CD4-positive, alpha-beta T cell (primary cell): ENCODE results near the gene MAST3. TPM values are rescaled to one million over a fixed set of nuclear protein-coding genes. Genes with fewer than 3 reads are reported as not detected.

Experiments
- ATAC-seq: fragments of 200-7000 bp; cut with Tn5 transposase; one replicate; pipeline ENCODE4 v1.10.0; 2022; ENCODE audit warnings: mild to moderate bottlenecking; ENCODE audit not compliant: poor library complexity
- CTCF ChIA-PET: fragments of 350-600 bp; sonication (Branson Sonifier 250); formaldehyde crosslinking; loops from one replicate; lab custom pipeline; 2021; ENCODE audit warnings: antibody characterized with exemption, inconsistent platforms; lab: Charles Lee
- POLR2A ChIA-PET: fragments of 350-600 bp; sonication (Branson Sonifier 250); formaldehyde crosslinking; loops from one replicate; lab custom pipeline; 2021; ENCODE audit warnings: antibody characterized with exemption, inconsistent platforms; lab: Charles Lee
- DNase-seq, 14 experiments: peaks; one replicate each; pipeline ENCODE4 v3.0.0-alpha.2; 2013 to 2020; ENCODE audit warnings: mixed read lengths in 2 of 14
- H3K27ac ChIP-seq, 2 donors: one replicate each; pipeline versions ENCODE4 v1.5.1 to v1.7.0; 2013; ENCODE audit warnings: low read length in 2 of 2, low read depth in 1 of 2, mild to moderate bottlenecking in 1 of 2
- H3K27me3 ChIP-seq, 2 experiments: 1 replicate in 1 of 2; 2 replicates in 1 of 2; pipeline versions ENCODE4 v1.6.1 to v1.7.0; 2013; ENCODE audit warnings: low read length in 2 of 2, control low read depth in 1 of 2, mild to moderate bottlenecking in 1 of 2, moderate library complexity in 1 of 2; ENCODE audit not compliant: insufficient read depth in 2 of 2, control insufficient read depth in 1 of 2
- H3K36me3 ChIP-seq: one replicate; pipeline ENCODE4 v1.6.1; 2013; ENCODE audit warnings: low read length, control low read depth; ENCODE audit not compliant: insufficient read depth
- H3K4me1 ChIP-seq: one replicate; pipeline ENCODE4 v1.6.1; 2013; ENCODE audit warnings: low read length, control low read depth; ENCODE audit not compliant: insufficient read depth
- H3K4me3 ChIP-seq: one replicate; pipeline ENCODE4 v1.5.1; 2013; ENCODE audit warnings: mild to moderate bottlenecking, low read length, moderate library complexity
- H3K9me3 ChIP-seq, 2 experiments: 1 replicate in 1 of 2; 2 replicates in 1 of 2; pipeline versions ENCODE4 v1.6.1 to v1.7.0; 2013; ENCODE audit warnings: low read length in 2 of 2, mild to moderate bottlenecking in 2 of 2, control low read depth in 1 of 2, moderate library complexity in 1 of 2; ENCODE audit not compliant: control insufficient read depth in 1 of 2, insufficient read depth in 1 of 2
- H3K27ac Mint-ChIP-seq: one replicate; pipeline ENCODE4 v1.8.0; 2020; ENCODE audit warnings: mixed read lengths
- H3K27me3 Mint-ChIP-seq: one replicate; pipeline ENCODE4 v1.8.0; 2021; ENCODE audit warnings: mixed read lengths
- H3K36me3 Mint-ChIP-seq: one replicate; pipeline ENCODE4 v1.8.0; 2021; ENCODE audit warnings: low read depth, mixed read lengths
- H3K4me1 Mint-ChIP-seq: one replicate; pipeline ENCODE4 v1.8.0; 2021; ENCODE audit warnings: low read depth, mixed read lengths
- H3K4me3 Mint-ChIP-seq: one replicate; pipeline ENCODE4 v1.8.0; 2020; ENCODE audit warnings: mild to moderate bottlenecking, mixed read lengths
- H3K9me3 Mint-ChIP-seq: one replicate; pipeline ENCODE4 v1.8.0; 2020; ENCODE audit warnings: mixed read lengths
- CTCF ChIP-seq: fragments of 200-600 bp; IDR thresholded peaks from one replicate; pipeline ENCODE4 v1.8.0; 2022; ENCODE audit warnings: antibody characterized with exemption, mild to moderate bottlenecking
- intact Hi-C, 2 experiments: fragments of 100-400 bp; cut with DNase I in 1 of 2; cut with micrococcal nuclease in 1 of 2; formaldehyde crosslinking; loops; one replicate each; pipeline versions ENCODE4 v1.15.1 to v1.9.0; 2023 to 2025; cut with DNase I, micrococcal nuclease
- total RNA-seq, 174 experiments: library from RNA in 2 of 174; stranded (reverse) in 2 of 174; gene quantifications; one replicate each; pipeline ENCODE4 v1.2.3 and lab custom pipeline; 2021 to 2026

Gene MAST3
- total RNA-seq, 2 experiments from 2014 or later, result 16.1 to 16.4 TPM

- CTCF ChIA-PET, result interaction anchor here (1.6 kb wide), 1 partner anchor 10 kb away, joined by 5 read pairs; no protein-coding TSS in a partner anchor
- no peak overlapping the region for H3K4me3 Mint-ChIP-seq
- Histone ChIP-seq H3K27me3 (no peaks in the 10 kb centered on the region), H3K9me3 (no peaks in the 10 kb centered on the region), H3K4me1 (peaks cover 14% of the 10 kb centered on the region), H3K4me3 (no peak overlapping the region), H3K36me3 (peaks cover 28% of the 10 kb centered on the region), H3K27ac (no peak overlapping the region)
- H3K9me3 Mint-ChIP-seq, result no peaks in the 10 kb centered on the region
- no peak for DNase-seq
- no peaks in the 10 kb centered on the region for H3K27me3 Mint-ChIP-seq
- no peak for TF ChIP-seq CTCF
- POLR2A ChIA-PET, result no interaction called here
- intact Hi-C loops, result loop anchor here in 1 of 2 experiments (2.0 to 5.0 kb wide), 2 partner anchors 160 to 230 kb away; no protein-coding TSS in a partner anchor
- ATAC-seq, result no peak
- H3K4me1 Mint-ChIP-seq, result peaks cover 4% of the 10 kb centered on the region
- no peak overlapping the region for H3K27ac Mint-ChIP-seq
- H3K36me3 Mint-ChIP-seq, result peaks cover 44% of the 10 kb centered on the region
These were observed 69.4 kb downstream of the MAST3 start for GRCh38 chr19:18167011-18167410.

- no peak overlapping the region for H3K27ac ChIP-seq
- no peak overlapping the region for H3K4me3 ChIP-seq
- DNase-seq (peak; percentile 42 to 80 (median 53)), ATAC-seq (peak; percentile 97)
- peaks cover 19% of the 10 kb centered on the region for H3K36me3 ChIP-seq
- H3K9me3 ChIP-seq, result no peaks in the 10 kb centered on the region
- Mint-ChIP-seq H3K27ac (no peak overlapping the region), H3K4me3 (no peak overlapping the region), H3K27me3 (no peaks in the 10 kb centered on the region), H3K4me1 (peaks cover 4% of the 10 kb centered on the region), H3K9me3 (no peaks in the 10 kb centered on the region), H3K36me3 (peaks cover 39% of the 10 kb centered on the region)
- POLR2A ChIA-PET, result interaction anchor here (1.0 to 1.5 kb wide), 4 partner anchors 16 to 160 kb away, joined by 3 to 5 read pairs (median 4); partner anchors contain the start of genes ARRDC2 and MPV17L2
- H3K4me1 ChIP-seq, result peaks cover 16% of the 10 kb centered on the region
- CTCF ChIA-PET, result interaction anchor here (0.6 to 1.6 kb wide), 12 partner anchors 9 to 259 kb away, joined by 3 to 7 read pairs (median 4); partner anchors contain the start of genes ARRDC2 and LSM4
- TF ChIP-seq CTCF, result peak; percentile 72
- H3K27me3 ChIP-seq, result no peaks in the 10 kb centered on the region
- intact Hi-C loops, result loop anchor here (1.0 to 5.0 kb wide), 4 partner anchors 55 to 231 kb away; no protein-coding TSS in a partner anchor
These were observed 70.5 kb downstream of the MAST3 start for GRCh38 chr19:18167975-18168645.

- Mint-ChIP-seq H3K4me1 (peaks cover 4% of the 10 kb centered on the region), H3K9me3 (no peaks in the 10 kb centered on the region), H3K4me3 (no peak overlapping the region), H3K27me3 (no peaks in the 10 kb centered on the region), H3K27ac (no peak overlapping the region), H3K36me3 (peaks cover 34% of the 10 kb centered on the region)
- ATAC-seq, result no peak
- Histone ChIP-seq H3K9me3 (no peaks in the 10 kb centered on the region), H3K4me1 (peaks cover 21% of the 10 kb centered on the region), H3K27ac (no peak overlapping the region), H3K36me3 (peaks cover 17% of the 10 kb centered on the region), H3K27me3 (no peaks in the 10 kb centered on the region), H3K4me3 (no peak overlapping the region)
- ChIA-PET CTCF (interaction anchor here (0.7 to 1.6 kb wide), 7 partner anchors 8 to 231 kb away, joined by 3 to 7 read pairs (median 5); partner anchors contain the start of gene ARRDC2), POLR2A (interaction anchor here (1.0 to 1.5 kb wide), 4 partner anchors 17 to 161 kb away, joined by 3 to 5 read pairs (median 4); partner anchors contain the start of genes ARRDC2 and MPV17L2)
- TF ChIP-seq CTCF, result no peak
- intact Hi-C loops, result loop anchor here (1.0 to 5.0 kb wide), 3 partner anchors 56 to 232 kb away; no protein-coding TSS in a partner anchor
- peak in 1 of 14 experiments; percentile 44 for DNase-seq
These were observed 71.2 kb downstream of the MAST3 start for GRCh38 chr19:18168673-18169381.
